PC-9 (cell line): Measurements from ENCODE around the gene RTN4RL1. TPM values are rescaled to one million over a fixed set of nuclear protein-coding genes. Genes with fewer than 3 reads are reported as not detected.

ENCODE experiments used
- BruUV-seq: library from RNA; stranded (reverse); fragments of 400-500 nt; replicated peaks from 2 replicates; lab custom pipeline; 2021; lab: Mats Ljungman, UMichigan
- CTCF ChIA-PET: fragments of 300-600 bp; sonication (Branson Sonifier 250); formaldehyde crosslinking; loops from one replicate; lab custom pipeline; 2022; ENCODE audit warnings: antibody characterized with exemption; lab: Charles Lee
- POLR2A ChIA-PET: fragments of 300-600 bp; sonication (Branson Sonifier 250); formaldehyde crosslinking; loops from one replicate; lab custom pipeline; 2022; ENCODE audit warnings: antibody characterized with exemption; ENCODE audit not compliant: unreplicated experiment; lab: Charles Lee
- DNase-seq, 2 experiments: peaks; one replicate each; pipeline versions ENCODE4 v3.0.0 to v3.0.0-alpha.2; 2015 to 2022; ENCODE audit warnings: mixed read lengths in 1 of 2
- H2AFZ ChIP-seq: fragments of 200-600 bp; sonication (generic); 2 replicates; pipeline ENCODE4 v1.8.1; 2017; ENCODE audit warnings: antibody characterized with exemption
- H3F3A ChIP-seq: fragments of 200-600 bp; sonication (generic); 2 replicates; pipeline ENCODE4 v1.8.1; 2017; ENCODE audit warnings: antibody characterized with exemption, mild to moderate bottlenecking, low read depth; ENCODE audit not compliant: insufficient read depth
- H3K27ac ChIP-seq: fragments of 200-600 bp; sonication (generic); 2 replicates; pipeline ENCODE4 v1.6.1; 2016; ENCODE audit warnings: mixed run types
- H3K27me3 ChIP-seq: fragments of 200-600 bp; sonication (generic); 2 replicates; pipeline ENCODE4 v1.6.1; 2016; ENCODE audit warnings: low read depth, mixed run types; ENCODE audit not compliant: insufficient read depth
- H3K36me3 ChIP-seq: fragments of 200-600 bp; sonication (generic); 2 replicates; pipeline ENCODE4 v1.6.1; 2016; ENCODE audit warnings: low read depth, mixed run types
- H3K4me1 ChIP-seq: fragments of 200-600 bp; sonication (generic); replicated peaks from 2 replicates; pipeline ENCODE4 v1.6.1; 2016; ENCODE audit warnings: mixed run types; ENCODE audit not compliant: insufficient read depth
- H3K4me2 ChIP-seq: fragments of 200-600 bp; sonication (generic); 2 replicates; pipeline ENCODE4 v1.6.1; 2017; ENCODE audit warnings: mixed run types
- H3K4me3 ChIP-seq: fragments of 200-600 bp; sonication (generic); 2 replicates; pipeline ENCODE4 v1.6.1; 2016; ENCODE audit warnings: mixed run types
- H3K79me2 ChIP-seq: fragments of 200-600 bp; sonication (generic); 2 replicates; pipeline ENCODE4 v1.6.1; 2017; ENCODE audit warnings: low read depth, mixed run types
- H3K9me2 ChIP-seq: fragments of 200-600 bp; sonication (generic); 2 replicates; pipeline ENCODE4 v1.8.1; 2017; ENCODE audit warnings: mild to moderate bottlenecking; ENCODE audit not compliant: insufficient read depth
- H3K9me3 ChIP-seq: fragments of 200-600 bp; sonication (generic); 2 replicates; pipeline ENCODE4 v1.8.1; 2016; ENCODE audit warnings: low read depth; ENCODE audit not compliant: insufficient read depth
- H4K20me1 ChIP-seq: fragments of 200-600 bp; sonication (generic); 2 replicates; pipeline ENCODE4 v1.8.1; 2017; ENCODE audit not compliant: insufficient read depth
- EZH2 ChIP-seq: fragments of 200-600 bp; sonication (generic); IDR thresholded peaks from 2 replicates; pipeline ENCODE4 v1.8.0; 2017; ENCODE audit warnings: antibody characterized with exemption, low read depth
- intact Hi-C: fragments of 100-400 bp; cut with micrococcal nuclease; formaldehyde crosslinking; loops from one replicate; pipeline ENCODE4 v1.10.0; 2022; ENCODE audit not compliant: unreplicated experiment
- total RNA-seq: library from RNA; stranded (reverse); gene quantifications from 2 replicates; pipeline ENCODE4 v1.2.3, GENCODE V29; 2021
- TF ChIP-seq, protein P1 (sequence below): fragments of 200-600 bp; sonication (generic); conservative IDR thresholded peaks from 2 replicates; pipeline ENCODE4 v1.6.1; 2017; ENCODE audit warnings: mixed run types, antibody characterized with exemption, mild to moderate bottlenecking, moderate library complexity

RTN4RL1 gene
- total RNA-seq, 1 experiment from 2014 or later: 0.13 TPM

DNA sequence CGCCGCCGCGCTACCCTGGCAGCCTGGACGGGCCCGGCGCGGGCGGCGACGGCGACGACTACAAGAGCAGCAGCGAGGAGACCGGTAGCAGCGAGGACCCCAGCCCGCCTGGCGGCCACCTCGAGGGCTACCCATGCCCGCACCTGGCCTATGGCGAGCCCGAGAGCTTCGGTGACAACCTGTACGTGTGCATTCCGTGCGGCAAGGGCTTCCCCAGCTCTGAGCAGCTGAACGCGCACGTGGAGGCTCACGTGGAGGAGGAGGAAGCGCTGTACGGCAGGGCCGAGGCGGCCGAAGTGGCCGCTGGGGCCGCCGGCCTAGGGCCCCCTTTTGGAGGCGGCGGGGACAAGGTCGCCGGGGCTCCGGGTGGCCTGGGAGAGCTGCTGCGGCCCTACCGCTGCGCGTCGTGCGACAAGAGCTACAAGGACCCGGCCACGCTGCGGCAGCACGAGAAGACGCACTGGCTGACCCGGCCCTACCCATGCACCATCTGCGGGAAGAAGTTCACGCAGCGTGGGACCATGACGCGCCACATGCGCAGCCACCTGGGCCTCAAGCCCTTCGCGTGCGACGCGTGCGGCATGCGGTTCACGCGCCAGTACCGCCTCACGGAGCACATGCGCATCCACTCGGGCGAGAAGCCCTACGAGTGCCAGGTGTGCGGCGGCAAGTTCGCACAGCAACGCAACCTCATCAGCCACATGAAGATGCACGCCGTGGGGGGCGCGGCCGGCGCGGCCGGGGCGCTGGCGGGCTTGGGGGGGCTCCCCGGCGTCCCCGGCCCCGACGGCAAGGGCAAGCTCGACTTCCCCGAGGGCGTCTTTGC is 32.8 kb upstream of the RTN4RL1 start:
- intact Hi-C loops: no loop called here
- no peak overlapping the region for H3K4me3 ChIP-seq

DNA sequence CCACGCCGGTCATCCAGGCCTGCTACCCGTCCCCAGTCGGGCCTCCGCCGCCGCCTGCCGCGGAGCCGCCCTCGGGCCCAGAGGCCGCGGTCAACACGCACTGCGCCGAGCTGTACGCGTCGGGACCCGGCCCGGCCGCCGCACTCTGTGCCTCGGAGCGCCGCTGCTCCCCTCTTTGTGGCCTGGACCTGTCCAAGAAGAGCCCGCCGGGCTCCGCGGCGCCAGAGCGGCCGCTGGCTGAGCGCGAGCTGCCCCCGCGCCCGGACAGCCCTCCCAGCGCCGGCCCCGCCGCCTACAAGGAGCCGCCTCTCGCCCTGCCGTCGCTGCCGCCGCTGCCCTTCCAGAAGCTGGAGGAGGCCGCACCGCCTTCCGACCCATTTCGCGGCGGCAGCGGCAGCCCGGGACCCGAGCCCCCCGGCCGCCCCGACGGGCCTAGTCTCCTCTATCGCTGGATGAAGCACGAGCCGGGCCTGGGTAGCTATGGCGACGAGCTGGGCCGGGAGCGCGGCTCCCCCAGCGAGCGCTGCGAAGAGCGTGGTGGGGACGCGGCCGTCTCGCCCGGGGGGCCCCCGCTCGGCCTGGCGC is 32.1 kb upstream of the RTN4RL1 start:
- Histone ChIP-seq H3K27me3 (no peaks in the 10 kb centered on the region), H3K27ac (no peak overlapping the region), H3K9me2 (no peaks in the 10 kb centered on the region), H3K4me1 (peaks cover 7% of the 10 kb centered on the region; the same call in 1 of the 2 replicates), H4K20me1 (no peaks in the 10 kb centered on the region; the same call in 1 of the 2 replicates), H3K4me2 (no peak overlapping the region), H2AFZ (no peak overlapping the region), H3K9me3 (no peaks in the 10 kb centered on the region), H3F3A (peaks cover 8% of the 10 kb centered on the region), H3K4me3 (no peak overlapping the region), H3K36me3 (no peaks in the 10 kb centered on the region), H3K79me2 (no peaks in the 10 kb centered on the region)
- intact Hi-C loops: no loop called here
- no peak for DNase-seq
- CTCF ChIA-PET: interaction anchor here (0.6 to 3.1 kb wide), 2 partner anchors 187 to 246 kb away, joined by 3 to 14 read pairs; partner anchors contain the start of gene SMG6
- BruUV-seq: no TSS peak
- POLR2A ChIA-PET: no interaction called here
- TF ChIP-seq EZH2: no peak
- TF ChIP-seq, protein P1, sequence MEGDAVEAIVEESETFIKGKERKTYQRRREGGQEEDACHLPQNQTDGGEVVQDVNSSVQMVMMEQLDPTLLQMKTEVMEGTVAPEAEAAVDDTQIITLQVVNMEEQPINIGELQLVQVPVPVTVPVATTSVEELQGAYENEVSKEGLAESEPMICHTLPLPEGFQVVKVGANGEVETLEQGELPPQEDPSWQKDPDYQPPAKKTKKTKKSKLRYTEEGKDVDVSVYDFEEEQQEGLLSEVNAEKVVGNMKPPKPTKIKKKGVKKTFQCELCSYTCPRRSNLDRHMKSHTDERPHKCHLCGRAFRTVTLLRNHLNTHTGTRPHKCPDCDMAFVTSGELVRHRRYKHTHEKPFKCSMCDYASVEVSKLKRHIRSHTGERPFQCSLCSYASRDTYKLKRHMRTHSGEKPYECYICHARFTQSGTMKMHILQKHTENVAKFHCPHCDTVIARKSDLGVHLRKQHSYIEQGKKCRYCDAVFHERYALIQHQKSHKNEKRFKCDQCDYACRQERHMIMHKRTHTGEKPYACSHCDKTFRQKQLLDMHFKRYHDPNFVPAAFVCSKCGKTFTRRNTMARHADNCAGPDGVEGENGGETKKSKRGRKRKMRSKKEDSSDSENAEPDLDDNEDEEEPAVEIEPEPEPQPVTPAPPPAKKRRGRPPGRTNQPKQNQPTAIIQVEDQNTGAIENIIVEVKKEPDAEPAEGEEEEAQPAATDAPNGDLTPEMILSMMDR: no peak

More for the DNA sequence above, 32.8 kb upstream of the RTN4RL1 start:
- Histone ChIP-seq H3K4me2 (no peak overlapping the region), H3K9me3 (no peaks in the 10 kb centered on the region), H3K9me2 (no peaks in the 10 kb centered on the region), H3K79me2 (no peaks in the 10 kb centered on the region), H3K36me3 (no peaks in the 10 kb centered on the region), H3F3A (peaks cover 8% of the 10 kb centered on the region), H4K20me1 (no peaks in the 10 kb centered on the region; the same call in 1 of the 2 replicates), H3K27ac (no peak overlapping the region), H2AFZ (no peak overlapping the region), H3K4me1 (peaks cover 7% of the 10 kb centered on the region; the same call in 1 of the 2 replicates), H3K27me3 (no peaks in the 10 kb centered on the region)
- POLR2A ChIA-PET: no interaction called here
- CTCF ChIA-PET: interaction anchor here (0.6 kb wide), 1 partner anchor 245 kb away, joined by 3 read pairs; the partner anchor contains the start of gene SMG6
- BruUV-seq: no TSS peak
- no peak for TF ChIP-seq EZH2
- TF ChIP-seq, protein P1: no peak
- no peak for DNase-seq

DNA sequence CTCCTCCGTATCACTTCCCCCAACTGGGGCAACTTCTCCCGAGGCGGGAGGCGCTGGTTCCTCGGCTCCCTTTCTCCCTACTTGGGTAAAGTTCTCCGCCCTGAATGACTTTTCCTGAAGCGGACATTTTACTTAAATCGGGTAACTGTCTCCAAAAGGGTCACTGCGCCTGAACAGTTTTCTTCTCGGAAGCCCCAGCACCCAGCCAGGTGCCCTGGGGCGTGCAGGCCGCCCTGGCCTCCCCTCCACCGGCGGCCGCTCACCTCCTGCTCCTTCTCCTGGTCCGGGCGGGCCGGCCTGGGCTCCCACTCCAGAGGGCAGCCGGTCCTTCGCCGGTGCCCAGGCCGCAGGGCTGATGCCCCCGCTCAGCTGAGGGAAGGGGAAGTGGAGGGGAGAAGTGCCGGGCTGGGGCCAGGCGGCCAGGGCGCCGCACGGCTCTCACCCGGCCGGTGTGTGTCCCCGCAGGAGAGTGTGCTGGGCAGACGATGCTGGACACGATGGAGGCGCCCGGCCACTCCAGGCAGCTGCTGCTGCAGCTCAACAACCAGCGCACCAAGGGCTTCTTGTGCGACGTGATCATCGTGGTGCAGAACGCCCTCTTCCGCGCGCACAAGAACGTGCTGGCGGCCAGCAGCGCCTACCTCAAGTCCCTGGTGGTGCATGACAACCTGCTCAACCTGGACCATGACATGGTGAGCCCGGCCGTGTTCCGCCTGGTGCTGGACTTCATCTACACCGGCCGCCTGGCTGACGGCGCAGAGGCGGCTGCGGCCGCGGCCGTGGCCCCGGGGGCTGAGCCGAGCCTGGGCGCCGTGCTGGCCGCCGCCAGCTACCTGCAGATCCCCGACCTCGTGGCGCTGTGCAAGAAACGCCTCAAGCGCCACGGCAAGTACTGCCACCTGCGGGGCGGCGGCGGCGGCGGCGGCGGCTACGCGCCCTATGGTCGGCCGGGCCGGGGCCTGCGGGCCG is 31.4 kb upstream of the RTN4RL1 start:
- no TSS peak for BruUV-seq

More for the DNA sequence above, 31.4 kb upstream of the RTN4RL1 start:
- TF ChIP-seq EZH2: no peak
- TF ChIP-seq, protein P1: no peak
- Histone ChIP-seq H4K20me1 (no peaks in the 10 kb centered on the region; the same call in 1 of the 2 replicates), H3K4me3 (no peak overlapping the region), H3K9me3 (no peaks in the 10 kb centered on the region), H3K27me3 (peaks cover 6% of the 10 kb centered on the region), H3K4me2 (no peak overlapping the region), H3K36me3 (no peaks in the 10 kb centered on the region), H3F3A (peaks cover 15% of the 10 kb centered on the region), H3K9me2 (no peaks in the 10 kb centered on the region), H3K27ac (no peak overlapping the region), H2AFZ (no peak overlapping the region), H3K4me1 (peaks cover 7% of the 10 kb centered on the region; the same call in 1 of the 2 replicates), H3K79me2 (no peaks in the 10 kb centered on the region)
- ChIA-PET CTCF (interaction anchor here (3.1 kb wide), 1 partner anchor 188 kb away, joined by 14 read pairs; no protein-coding TSS in a partner anchor), POLR2A (no interaction called here)
- DNase-seq: no peak
- intact Hi-C loops: no loop called here
